H9 (cell line): ENCODE measurements around the gene CDHR5. TPM values are rescaled to one million over a fixed set of nuclear protein-coding genes. Genes with fewer than 3 reads are reported as not detected.
"Not testable (repeated sequence)": the region's sequence is repeated elsewhere in the genome, so short reads cannot be mapped to it uniquely, and the experiment has no call there.

Experiments used
- DNase-seq: peaks from one replicate; pipeline ENCODE4 v3.0.0-alpha.2; 2017
- H2AFZ ChIP-seq: one replicate; pipeline ENCODE4 v1.6.1; 2013; ENCODE audit warnings: mild to moderate bottlenecking, low read length, control low read depth, moderate library complexity
- H2AK5ac ChIP-seq: 2 replicates; pipeline ENCODE4 v1.6.1; 2013; ENCODE audit warnings: low read length, control low read depth, mixed read lengths; ENCODE audit not compliant: insufficient read length
- H2BK120ac ChIP-seq: one replicate; pipeline ENCODE4 v1.6.1; 2013; ENCODE audit warnings: low read depth, mild to moderate bottlenecking, low read length, control low read depth, inconsistent platforms; ENCODE audit not compliant: poor library complexity, severe bottlenecking
- H2BK12ac ChIP-seq: 2 replicates; pipeline ENCODE4 v1.6.1; 2013; ENCODE audit warnings: low read length, control low read depth, mixed read lengths, low read depth; ENCODE audit not compliant: insufficient read length
- H2BK15ac ChIP-seq: 2 replicates; pipeline ENCODE4 v1.6.1; 2013; ENCODE audit warnings: low read depth, low read length, control low read depth
- H2BK20ac ChIP-seq: one replicate; pipeline ENCODE4 v1.6.1; 2013; ENCODE audit warnings: low read depth, mild to moderate bottlenecking, low read length, control low read depth, inconsistent platforms; ENCODE audit not compliant: poor library complexity, severe bottlenecking
- H2BK5ac ChIP-seq: 2 replicates; pipeline ENCODE4 v1.6.1; 2013; ENCODE audit warnings: low read length, control low read depth, mixed read lengths; ENCODE audit not compliant: insufficient read length
- H3K14ac ChIP-seq: 2 replicates; pipeline ENCODE4 v1.6.1; 2013; ENCODE audit warnings: low read length, control low read depth; ENCODE audit not compliant: insufficient read depth
- H3K18ac ChIP-seq: 2 replicates; pipeline ENCODE4 v1.6.1; 2013; ENCODE audit warnings: low read depth, mild to moderate bottlenecking, mixed read lengths, low read length, control low read depth; ENCODE audit not compliant: insufficient read length
- H3K23ac ChIP-seq: 2 replicates; pipeline ENCODE4 v1.6.1; 2013; ENCODE audit warnings: low read length, control low read depth, mixed read lengths, low read depth; ENCODE audit not compliant: insufficient read length
- H3K23me2 ChIP-seq: 2 replicates; pipeline ENCODE4 v1.6.1; 2013; ENCODE audit warnings: low read depth, mild to moderate bottlenecking, mixed read lengths, low read length, control low read depth; ENCODE audit not compliant: insufficient read length, poor library complexity, severe bottlenecking
- H3K27ac ChIP-seq: 2 replicates; pipeline ENCODE4 v1.5.1; 2013; ENCODE audit warnings: low read length, control low read depth, mixed read lengths, low read depth; ENCODE audit not compliant: insufficient read length
- H3K27me3 ChIP-seq: 2 replicates; pipeline ENCODE4 v1.6.1; 2013; ENCODE audit warnings: low read length, control low read depth, inconsistent platforms; ENCODE audit not compliant: insufficient read depth
- H3K4ac ChIP-seq: 2 replicates; pipeline ENCODE4 v1.6.1; 2013; ENCODE audit warnings: low read depth, mild to moderate bottlenecking, control low read depth, inconsistent platforms, low read length, moderate library complexity
- H3K4me1 ChIP-seq: 2 replicates; pipeline ENCODE4 v1.6.1; 2013; ENCODE audit warnings: low read length, control low read depth, inconsistent platforms; ENCODE audit not compliant: insufficient read depth
- H3K4me2 ChIP-seq: 2 replicates; pipeline ENCODE4 v1.6.1; 2013; ENCODE audit warnings: low read length, control low read depth, mixed read lengths; ENCODE audit not compliant: insufficient read length, insufficient read depth
- H3K56ac ChIP-seq: 2 replicates; pipeline ENCODE4 v1.6.1; 2013; ENCODE audit warnings: low read depth, mild to moderate bottlenecking, mixed read lengths, low read length, control low read depth; ENCODE audit not compliant: insufficient read length
- H3K79me1 ChIP-seq: 2 replicates; pipeline ENCODE4 v1.6.1; 2013; ENCODE audit warnings: low read depth, mild to moderate bottlenecking, moderate library complexity, low read length, control low read depth, inconsistent platforms; ENCODE audit not compliant: insufficient read depth, poor library complexity, severe bottlenecking
- H3K79me2 ChIP-seq: 2 replicates; pipeline ENCODE4 v1.6.1; 2013; ENCODE audit warnings: low read length, control low read depth, inconsistent platforms; ENCODE audit not compliant: insufficient read depth
- H3K9ac ChIP-seq: 2 replicates; pipeline ENCODE4 v1.6.1; 2013; ENCODE audit warnings: low read length, control low read depth, mixed read lengths; ENCODE audit not compliant: insufficient read length; ENCODE audit errors: extremely low read depth
- H3K9me3 ChIP-seq: one replicate; pipeline ENCODE4 v1.6.1; 2013; ENCODE audit warnings: low read depth, low read length, inconsistent platforms; ENCODE audit not compliant: control insufficient read depth
- H3T11ph ChIP-seq: one replicate; pipeline ENCODE4 v1.6.1; 2013; ENCODE audit warnings: mild to moderate bottlenecking, low read length, control low read depth, inconsistent platforms
- H4K20me1 ChIP-seq: one replicate; pipeline ENCODE4 v1.6.1; 2013; ENCODE audit not compliant: control insufficient read depth, insufficient read length, insufficient read depth
- H4K5ac ChIP-seq: 2 replicates; pipeline ENCODE4 v1.6.1; 2013; ENCODE audit warnings: low read depth, mild to moderate bottlenecking, mixed read lengths, low read length, control low read depth; ENCODE audit not compliant: insufficient read length
- H4K8ac ChIP-seq: replicated peaks from 2 replicates; pipeline ENCODE4 v1.6.1; 2013; ENCODE audit warnings: low read length, control low read depth, mixed read lengths, low read depth; ENCODE audit not compliant: insufficient read length
- H4K91ac ChIP-seq: 2 replicates; pipeline ENCODE4 v1.6.1; 2013; ENCODE audit warnings: low read depth, mild to moderate bottlenecking, moderate library complexity, mixed read lengths, low read length, control low read depth; ENCODE audit not compliant: insufficient read length
- H3K27ac Mint-ChIP-seq, 3 experiments: 2 replicates in 2 of 3; 3 replicates in 1 of 3; pipeline ENCODE4 v1.8.0; 2020 to 2021; ENCODE audit warnings: mixed read lengths in 3 of 3, mild to moderate bottlenecking in 1 of 3, moderate library complexity in 1 of 3
- H3K27me3 Mint-ChIP-seq: 2 replicates; pipeline ENCODE4 v1.8.0; 2021; ENCODE audit warnings: low read depth, mild to moderate bottlenecking, moderate library complexity, mixed read lengths
- H3K36me3 Mint-ChIP-seq, 3 experiments: 2 replicates in 2 of 3; 3 replicates in 1 of 3; pipeline ENCODE4 v1.8.0; 2020 to 2021; ENCODE audit warnings: low read depth in 3 of 3, mixed read lengths in 3 of 3; ENCODE audit not compliant: insufficient read depth in 1 of 3
- H3K4me1 Mint-ChIP-seq, 2 experiments: 2 replicates each; pipeline ENCODE4 v1.8.0; 2020; ENCODE audit warnings: mixed read lengths in 2 of 2
- H3K4me3 Mint-ChIP-seq, 2 experiments: 2 replicates in 1 of 2; 3 replicates in 1 of 2; pipeline ENCODE4 v1.8.0; 2020 to 2021; ENCODE audit warnings: mild to moderate bottlenecking in 2 of 2, mixed read lengths in 2 of 2, moderate library complexity in 1 of 2
- H3K9me3 Mint-ChIP-seq, 2 experiments: 2 replicates in 1 of 2; 3 replicates in 1 of 2; pipeline ENCODE4 v1.8.0; 2020; ENCODE audit warnings: mild to moderate bottlenecking in 2 of 2, mixed read lengths in 2 of 2, moderate library complexity in 1 of 2
- WGBS: extraction: QIAGEN DNeasy Blood & Tissue Kit; methylation state at CpG from one replicate; pipeline ENCODE4 v1.1.7; 2013; ENCODE audit warnings: missing lambda C conversion rate, low lambda C conversion rate, mixed read lengths; ENCODE audit not compliant: insufficient read length; ENCODE audit errors: extremely low coverage; 5-methylcytosine and 5-hydroxymethylcytosine counted together
- total RNA-seq: library from RNA; stranded (reverse); gene quantifications from 2 replicates; pipeline ENCODE4 v1.2.1, GENCODE V29; 2021
- TF ChIP-seq, protein P1 (sequence below): fragments of 200-600 bp; sonication (generic); conservative IDR thresholded peaks from 3 replicates; pipeline ENCODE4 v1.8.0; 2021; ENCODE audit warnings: antibody characterized with exemption, mild to moderate bottlenecking

CDHR5 gene
- total RNA-seq, 1 experiment from 2014 or later = not detected

DNA sequence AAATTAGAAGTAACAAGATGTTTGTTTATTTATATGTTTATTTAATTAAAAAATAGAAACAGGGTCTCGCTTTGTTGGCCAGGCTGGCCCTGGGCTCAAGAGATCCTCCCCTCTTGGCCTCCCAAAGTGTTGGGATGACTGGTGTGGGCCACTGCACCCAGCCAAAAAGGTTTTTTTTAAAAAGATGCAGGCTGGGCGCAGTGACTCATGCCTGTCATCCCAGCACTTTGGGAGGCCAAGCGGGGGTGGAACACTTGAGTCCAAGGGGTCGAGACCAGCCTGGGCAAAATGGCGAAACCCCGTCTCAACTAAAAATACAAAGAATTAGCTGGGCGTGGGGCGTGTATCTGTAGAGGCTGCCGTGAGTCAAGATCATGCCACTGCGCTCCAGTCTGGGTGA is 25.7 kb upstream of the CDHR5 start:
- Mint-ChIP-seq H3K36me3 (peaks cover 19 to 53% (median 40%) of the 10 kb centered on the region in 3 experiments), H3K4me1 (peaks cover 2% of the 10 kb centered on the region in 2 experiments; a peak in 1 of 4 replicates), H3K27me3 (no peaks in the 10 kb centered on the region), H3K9me3 (no peaks in the 10 kb centered on the region), H3K27ac (no peak overlapping the region), H3K4me3 (no peak overlapping the region)
- Histone ChIP-seq H3K27me3 (no peaks in the 10 kb centered on the region), H3K23me2 (no peaks in the 10 kb centered on the region), H3K9me3 (no peaks in the 10 kb centered on the region), H3K79me2 (no peaks in the 10 kb centered on the region), H2BK12ac (no peak overlapping the region), H2AK5ac (no peak overlapping the region), H3K4me1 (no peaks in the 10 kb centered on the region), H3T11ph (no peak overlapping the region), H3K23ac (no peak overlapping the region), H3K56ac (no peak overlapping the region), H3K4me2 (no peak overlapping the region), H3K79me1 (no peaks in the 10 kb centered on the region), H2BK15ac (no peak overlapping the region), H4K20me1 (no peaks in the 10 kb centered on the region), H2AFZ (no peak overlapping the region), H3K9ac (no peak overlapping the region), H3K27ac (no peak overlapping the region), H3K18ac (no peak overlapping the region), H4K5ac (no peak overlapping the region), H4K91ac (no peak overlapping the region), H4K8ac (no peak overlapping the region), H2BK20ac (no peak overlapping the region), H3K14ac (no peak overlapping the region), H3K4ac (no peak overlapping the region), H2BK120ac (no peak overlapping the region), H2BK5ac (no peak overlapping the region)
- no peak for DNase-seq
- TF ChIP-seq, protein P1, sequence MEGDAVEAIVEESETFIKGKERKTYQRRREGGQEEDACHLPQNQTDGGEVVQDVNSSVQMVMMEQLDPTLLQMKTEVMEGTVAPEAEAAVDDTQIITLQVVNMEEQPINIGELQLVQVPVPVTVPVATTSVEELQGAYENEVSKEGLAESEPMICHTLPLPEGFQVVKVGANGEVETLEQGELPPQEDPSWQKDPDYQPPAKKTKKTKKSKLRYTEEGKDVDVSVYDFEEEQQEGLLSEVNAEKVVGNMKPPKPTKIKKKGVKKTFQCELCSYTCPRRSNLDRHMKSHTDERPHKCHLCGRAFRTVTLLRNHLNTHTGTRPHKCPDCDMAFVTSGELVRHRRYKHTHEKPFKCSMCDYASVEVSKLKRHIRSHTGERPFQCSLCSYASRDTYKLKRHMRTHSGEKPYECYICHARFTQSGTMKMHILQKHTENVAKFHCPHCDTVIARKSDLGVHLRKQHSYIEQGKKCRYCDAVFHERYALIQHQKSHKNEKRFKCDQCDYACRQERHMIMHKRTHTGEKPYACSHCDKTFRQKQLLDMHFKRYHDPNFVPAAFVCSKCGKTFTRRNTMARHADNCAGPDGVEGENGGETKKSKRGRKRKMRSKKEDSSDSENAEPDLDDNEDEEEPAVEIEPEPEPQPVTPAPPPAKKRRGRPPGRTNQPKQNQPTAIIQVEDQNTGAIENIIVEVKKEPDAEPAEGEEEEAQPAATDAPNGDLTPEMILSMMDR = no peak
- WGBS = no CpG with 5 or more reads among the region's 10 CpGs

DNA sequence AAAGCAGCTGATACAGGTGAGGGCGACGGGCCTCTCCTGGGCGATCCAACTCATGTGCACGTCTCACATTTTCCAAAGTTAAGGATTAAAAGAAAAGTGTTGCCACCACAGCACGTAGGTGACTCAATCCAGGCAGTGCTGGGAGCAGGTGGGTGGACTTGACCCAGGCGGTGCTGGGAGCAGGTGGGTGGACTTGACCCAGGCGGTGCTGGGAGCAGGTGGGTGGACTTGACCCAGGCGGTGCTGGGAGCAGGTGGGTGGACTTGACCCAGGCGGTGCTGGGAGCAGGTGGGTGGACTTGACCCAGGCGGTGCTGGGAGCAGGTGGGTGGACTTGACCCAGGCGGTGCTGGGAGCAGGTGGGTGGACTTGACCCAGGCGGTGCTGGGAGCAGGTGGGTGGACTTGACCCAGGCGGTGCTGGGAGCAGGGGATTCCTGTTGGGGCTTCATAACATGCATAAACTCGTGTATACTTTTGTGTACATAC is 23.0 kb upstream of the CDHR5 start:
- H4K20me1 ChIP-seq, H3K9ac ChIP-seq, H3T11ph ChIP-seq, H2BK15ac ChIP-seq, H2BK20ac ChIP-seq, H3K27ac ChIP-seq, H3K9me3 ChIP-seq, H3K27me3 Mint-ChIP-seq, H3K4me1 Mint-ChIP-seq, H2AFZ ChIP-seq, H4K8ac ChIP-seq, H3K14ac ChIP-seq, H3K9me3 Mint-ChIP-seq, H3K4me1 ChIP-seq, H3K4me2 ChIP-seq, H3K23me2 ChIP-seq, H3K56ac ChIP-seq, H2BK120ac ChIP-seq, H3K79me1 ChIP-seq, H4K5ac ChIP-seq, H3K4me3 Mint-ChIP-seq, H3K23ac ChIP-seq, H4K91ac ChIP-seq, H3K27ac Mint-ChIP-seq, H2AK5ac ChIP-seq, H2BK12ac ChIP-seq, DNase-seq, H2BK5ac ChIP-seq, H3K27me3 ChIP-seq, H3K79me2 ChIP-seq, H3K18ac ChIP-seq, H3K4ac ChIP-seq: not testable (repeated sequence)
- H3K36me3 Mint-ChIP-seq = peaks cover 19 to 58% (median 41%) of the 10 kb centered on the region in 3 experiments
- no CpG with 5 or more reads among the region's 14 CpGs for WGBS
